Measurements from ENCODE around the gene FANCD2. TPM values are rescaled to one million over a fixed set of nuclear protein-coding genes. Genes with fewer than 3 reads are reported as not detected.
A peak's percentile ranks its signal among the peaks of the same experiment; 100 is the strongest.
"Not testable (repeated sequence)": the region's sequence is repeated elsewhere in the genome, so short reads cannot be mapped to it uniquely, and the experiment has no call there.

FANCD2 gene
- total RNA-seq, 1 donor from 2014 or later = 71.4 TPM

- DNase-seq = no peak
- H3K4me3 Mint-ChIP-seq = no peak overlapping the region
- no peak overlapping the region for H3K27ac Mint-ChIP-seq
- H3K36me3 Mint-ChIP-seq (ENCODE audit: low read depth) = peaks cover 46% of the 10 kb centered on the region
- intact Hi-C loops (cut with micrococcal nuclease) = no loop called here
- no peaks in the 10 kb centered on the region for H3K9me3 Mint-ChIP-seq
- no peaks in the 10 kb centered on the region for H3K4me1 Mint-ChIP-seq
- H3K27me3 Mint-ChIP-seq = no peaks in the 10 kb centered on the region
Observed at GRCh38 chr3:10093678-10094077, 67.4 kb downstream of the FANCD2 start.

- Mint-ChIP-seq H3K27ac (no peak overlapping the region), H3K4me3 (no peak overlapping the region), H3K36me3 (ENCODE audit: low read depth) (peaks cover 33% of the 10 kb centered on the region), H3K27me3 (no peaks in the 10 kb centered on the region), H3K4me1 (no peaks in the 10 kb centered on the region), H3K9me3 (no peaks in the 10 kb centered on the region)
- intact Hi-C loops (cut with micrococcal nuclease) = no loop called here
- no peak for DNase-seq
Observed at GRCh38 chr3:10099041-10099440, 72.8 kb downstream of the FANCD2 start.

- Mint-ChIP-seq H3K9me3 (no peaks in the 10 kb centered on the region), H3K27me3 (no peaks in the 10 kb centered on the region), H3K27ac (no peak overlapping the region), H3K4me1 (no peaks in the 10 kb centered on the region), H3K36me3 (ENCODE audit: low read depth) (peaks cover 2% of the 10 kb centered on the region), H3K4me3 (no peak overlapping the region)
- intact Hi-C loops (cut with micrococcal nuclease) = no loop called here
- no peak for DNase-seq
Observed at GRCh38 chr3:10106919-10107318, 80.7 kb downstream of the FANCD2 start.

- no peaks in the 10 kb centered on the region for H3K9me3 Mint-ChIP-seq
- H3K27me3 Mint-ChIP-seq = no peaks in the 10 kb centered on the region
Observed at GRCh38 chr3:10108091-10108490, 81.9 kb downstream of the FANCD2 start, which contains the start of gene FANCD2OS. Gene FANCD2OS (minus strand): TSS chr3:10108255. CDS start chr3:10104774, 3,481 bp downstream.

GRCh38 chr3:10115326-10116137 lies 89.3 kb downstream of the FANCD2 start, which contains the start of gene BRK1:
Gene BRK1 (plus strand): TSS chr3:10115675. CDS start chr3:10115702, 27 bp downstream.
- Mint-ChIP-seq H3K36me3 (ENCODE audit: low read depth) (peaks cover 23% of the 10 kb centered on the region), H3K27ac (peak within 1 kb of the TSS; percentile 93), H3K27me3 (peaks cover 2% of the 10 kb centered on the region), H3K4me1 (peaks cover 25% of the 10 kb centered on the region), H3K9me3 (no peaks in the 10 kb centered on the region), H3K4me3 (peak within 1 kb of the TSS; percentile 98)
- peak; percentile 97 for DNase-seq
- intact Hi-C loops (cut with micrococcal nuclease) = loop anchor here (1.0 to 5.0 kb wide), 6 partner anchors 26 to 323 kb away; partner anchors contain the start of genes ARPC4, CRELD1, SEC13 and TADA3

More at GRCh38 chr3:10108091-10108490, 81.9 kb downstream of the FANCD2 start, which contains the start of gene FANCD2OS:
- intact Hi-C loops (cut with micrococcal nuclease) = no loop called here
- no peaks in the 10 kb centered on the region for H3K36me3 Mint-ChIP-seq (ENCODE audit: low read depth)
- no peak within 1 kb of the TSS for H3K4me3 Mint-ChIP-seq
- no peaks in the 10 kb centered on the region for H3K4me1 Mint-ChIP-seq
- DNase-seq = no peak
- H3K27ac Mint-ChIP-seq = no peak within 1 kb of the TSS

DNA sequence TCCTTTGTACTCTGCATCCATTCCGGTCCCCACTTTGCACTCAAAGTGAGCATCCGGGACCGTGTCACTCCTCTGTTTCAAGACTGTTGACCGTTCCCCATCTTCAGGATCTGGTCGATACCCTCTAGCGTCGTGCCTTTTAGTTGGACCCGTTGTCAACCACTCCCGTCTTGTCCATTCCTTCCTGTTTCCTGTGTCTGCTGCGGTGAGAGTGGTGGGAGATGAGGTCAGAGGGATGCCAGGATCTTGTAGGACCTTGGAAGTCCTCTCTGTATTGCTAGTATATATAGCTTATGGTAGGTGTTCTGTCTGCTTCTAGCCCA lies 89.9 kb downstream of the FANCD2 start:
- H3K27ac Mint-ChIP-seq = peak overlapping the region; percentile 93
- H3K9me3 Mint-ChIP-seq = no peaks in the 10 kb centered on the region
- H3K36me3 Mint-ChIP-seq (ENCODE audit: low read depth) = peaks cover 29% of the 10 kb centered on the region
- intact Hi-C loops (cut with micrococcal nuclease) = loop anchor here (5.0 kb wide), 1 partner anchor 184 kb away; the partner anchor contains the start of gene CRELD1
- peaks cover 30% of the 10 kb centered on the region for H3K4me1 Mint-ChIP-seq
- no peak for DNase-seq
- H3K27me3 Mint-ChIP-seq = peaks cover 2% of the 10 kb centered on the region
- H3K4me3 Mint-ChIP-seq = peak overlapping the region; percentile 98

GRCh38 chr3:10116928-10117327 lies 90.7 kb downstream of the FANCD2 start:
- no peak for DNase-seq
- Mint-ChIP-seq H3K27me3 (peaks cover 2% of the 10 kb centered on the region), H3K4me1 (peaks cover 32% of the 10 kb centered on the region), H3K4me3 (peak overlapping the region; percentile 98), H3K9me3 (no peaks in the 10 kb centered on the region), H3K27ac (peak overlapping the region; percentile 93), H3K36me3 (ENCODE audit: low read depth) (peaks cover 32% of the 10 kb centered on the region)
- intact Hi-C loops (cut with micrococcal nuclease) = loop anchor here (5.0 kb wide), 1 partner anchor 185 kb away; the partner anchor contains the start of gene CRELD1

DNA sequence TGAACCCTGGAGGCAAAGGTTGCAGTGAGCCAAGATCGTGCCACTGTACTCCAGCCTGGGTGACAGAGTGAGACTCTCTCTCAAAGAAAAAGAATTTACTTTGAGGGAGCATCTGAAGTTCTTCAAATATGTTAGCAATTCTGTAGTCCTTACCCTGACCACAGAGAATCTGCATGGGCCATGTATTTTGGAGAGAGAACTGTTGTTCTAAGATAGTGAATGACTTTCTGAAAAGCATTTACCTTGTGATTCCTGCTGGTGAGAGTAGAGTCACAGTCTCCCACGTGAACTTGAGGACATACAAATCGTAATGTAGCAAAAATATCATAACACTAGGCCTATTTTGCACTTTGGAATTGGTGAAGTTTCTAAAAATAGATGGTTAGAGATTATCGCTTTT lies 93.1 kb downstream of the FANCD2 start:
- no peak overlapping the region for H3K27ac Mint-ChIP-seq
- no peak for DNase-seq
- peaks cover 46% of the 10 kb centered on the region for H3K36me3 Mint-ChIP-seq (ENCODE audit: low read depth)
- peaks cover 44% of the 10 kb centered on the region for H3K4me1 Mint-ChIP-seq
- peaks cover 2% of the 10 kb centered on the region for H3K27me3 Mint-ChIP-seq
- H3K4me3 Mint-ChIP-seq = no peak overlapping the region
- H3K9me3 Mint-ChIP-seq = no peaks in the 10 kb centered on the region
- intact Hi-C loops (cut with micrococcal nuclease) = loop anchor here (5.0 kb wide), 1 partner anchor 187 kb away; the partner anchor contains the start of gene CRELD1

DNA sequence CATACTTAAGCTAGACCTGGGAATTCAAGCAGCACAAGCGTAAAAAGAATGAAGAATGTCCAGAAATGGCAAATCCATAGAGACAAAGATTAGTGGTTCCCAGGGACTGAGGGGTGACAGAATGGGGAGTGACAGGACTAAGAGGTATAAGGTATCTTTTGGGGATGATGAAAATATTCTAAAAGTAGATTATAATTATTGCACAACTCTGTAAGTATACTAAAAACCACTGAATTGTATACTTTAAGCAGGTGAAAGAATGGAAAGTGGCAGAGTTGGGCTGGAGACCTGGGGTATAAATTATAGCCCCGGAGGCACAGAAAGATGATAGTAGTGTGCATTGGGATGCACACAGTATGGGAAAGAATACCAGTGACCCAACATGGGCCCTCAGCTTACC lies 94.8 kb downstream of the FANCD2 start:
- no peaks in the 10 kb centered on the region for H3K9me3 Mint-ChIP-seq
- H3K4me1 Mint-ChIP-seq = peaks cover 45% of the 10 kb centered on the region
- no peak for DNase-seq
- no peak overlapping the region for H3K27ac Mint-ChIP-seq
- H3K4me3 Mint-ChIP-seq = no peak overlapping the region
- intact Hi-C loops (cut with micrococcal nuclease) = no loop called here
- no peaks in the 10 kb centered on the region for H3K27me3 Mint-ChIP-seq
- peaks cover 54% of the 10 kb centered on the region for H3K36me3 Mint-ChIP-seq (ENCODE audit: low read depth)

DNA sequence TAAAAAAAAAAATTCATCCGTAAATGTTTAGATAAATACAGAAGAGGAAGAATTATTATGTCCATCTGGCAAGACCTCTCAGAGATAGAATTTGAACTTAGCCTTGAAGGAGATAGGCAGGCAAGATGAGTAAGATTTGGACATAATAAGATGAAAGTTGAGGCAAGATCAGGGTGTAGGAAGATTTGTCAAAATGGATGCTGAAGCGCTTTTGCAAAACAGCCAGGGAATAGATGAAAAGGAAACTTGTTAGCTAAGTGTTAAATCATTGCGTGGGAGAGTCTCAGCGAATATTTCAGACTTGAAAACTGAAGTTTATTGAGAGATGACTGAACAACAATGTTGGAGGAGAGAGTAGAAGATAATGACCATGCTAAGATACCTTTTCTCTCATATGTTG lies 96.5 kb downstream of the FANCD2 start:
- no peaks in the 10 kb centered on the region for H3K9me3 Mint-ChIP-seq
- intact Hi-C loops (cut with micrococcal nuclease) = no loop called here

DNA sequence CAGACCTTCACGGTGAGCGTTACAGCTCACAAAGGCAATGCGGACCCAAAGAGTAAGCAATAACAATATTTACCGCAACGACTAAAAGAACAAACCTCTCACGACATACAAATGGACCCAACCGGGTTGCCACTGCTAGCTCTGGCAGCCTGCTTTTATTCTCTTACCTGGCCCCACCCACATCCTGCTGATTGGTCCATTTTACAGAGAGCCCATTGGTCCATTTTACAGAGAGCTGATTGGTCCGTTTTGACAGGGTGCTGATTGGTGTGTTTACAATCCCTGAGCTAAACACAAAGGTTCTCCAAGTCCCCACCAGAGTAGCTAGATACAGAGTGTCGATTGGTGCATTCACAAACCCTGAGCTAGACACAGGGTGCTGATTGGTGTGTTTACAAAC lies 109.6 kb downstream of the FANCD2 start:
- DNase-seq; H3K27me3 Mint-ChIP-seq; H3K36me3 Mint-ChIP-seq (ENCODE audit: low read depth); intact Hi-C loops (cut with micrococcal nuclease); H3K27ac Mint-ChIP-seq; H3K9me3 Mint-ChIP-seq; H3K4me3 Mint-ChIP-seq; H3K4me1 Mint-ChIP-seq: not testable (repeated sequence)

More for the DNA sequence above, 96.5 kb downstream of the FANCD2 start:
- peak overlapping the region; percentile 24 for H3K4me3 Mint-ChIP-seq
- no peak for DNase-seq
- peaks cover 37% of the 10 kb centered on the region for H3K4me1 Mint-ChIP-seq
- H3K27ac Mint-ChIP-seq = peak overlapping the region; percentile 84
- H3K27me3 Mint-ChIP-seq = no peaks in the 10 kb centered on the region
- peaks cover 63% of the 10 kb centered on the region for H3K36me3 Mint-ChIP-seq (ENCODE audit: low read depth)

GRCh38 chr3:10136426-10137005 lies 110.3 kb downstream of the FANCD2 start:
- Mint-ChIP-seq H3K9me3 (no peaks in the 10 kb centered on the region), H3K27ac (no peak overlapping the region), H3K36me3 (ENCODE audit: low read depth) (no peaks in the 10 kb centered on the region), H3K27me3 (no peaks in the 10 kb centered on the region), H3K4me3 (no peak overlapping the region), H3K4me1 (peaks cover 7% of the 10 kb centered on the region)
- intact Hi-C loops (cut with micrococcal nuclease) = no loop called here
- DNase-seq = no peak

- no peak overlapping the region for H3K4me3 Mint-ChIP-seq
- no peaks in the 10 kb centered on the region for H3K9me3 Mint-ChIP-seq
- intact Hi-C loops (cut with micrococcal nuclease) = no loop called here
- no peak for DNase-seq
- no peaks in the 10 kb centered on the region for H3K27me3 Mint-ChIP-seq
- no peak overlapping the region for H3K27ac Mint-ChIP-seq
- no peaks in the 10 kb centered on the region for H3K36me3 Mint-ChIP-seq (ENCODE audit: low read depth)
- H3K4me1 Mint-ChIP-seq = peaks cover 7% of the 10 kb centered on the region
Observed at GRCh38 chr3:10137178-10137577, 110.9 kb downstream of the FANCD2 start.

DNA sequence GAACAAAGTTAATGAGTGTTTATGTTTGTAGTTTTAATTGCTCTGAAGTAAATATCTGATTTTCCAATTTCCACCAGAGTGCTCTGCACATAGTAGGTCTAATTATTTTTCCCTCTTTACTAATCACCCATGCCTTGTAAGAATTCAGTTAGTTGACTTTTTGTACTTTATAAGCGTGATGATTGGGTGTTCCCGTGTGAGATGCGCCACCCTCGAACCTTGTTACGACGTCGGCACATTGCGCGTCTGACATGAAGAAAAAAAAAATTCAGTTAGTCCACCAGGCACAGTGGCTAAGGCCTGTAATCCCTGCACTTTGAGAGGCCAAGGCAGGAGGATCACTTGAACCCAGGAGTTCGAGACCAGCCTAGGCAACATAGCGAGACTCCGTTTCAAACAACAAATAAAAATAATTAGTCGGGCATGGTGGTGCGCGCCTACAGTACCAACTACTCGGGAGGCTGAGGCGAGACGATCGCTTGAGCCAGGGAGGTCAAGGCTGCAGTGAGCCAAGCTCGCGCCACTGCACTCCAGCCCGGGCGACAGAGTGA lies 114.8 kb downstream of the FANCD2 start:
- peaks cover 25% of the 10 kb centered on the region for H3K36me3 Mint-ChIP-seq (ENCODE audit: low read depth)
- H3K27me3 Mint-ChIP-seq = no peaks in the 10 kb centered on the region
- peaks cover 20% of the 10 kb centered on the region for H3K4me1 Mint-ChIP-seq
- peak overlapping the region; percentile 88 for H3K27ac Mint-ChIP-seq
- peak overlapping the region; percentile 96 for H3K4me3 Mint-ChIP-seq
- DNase-seq = no peak
- H3K9me3 Mint-ChIP-seq = no peaks in the 10 kb centered on the region
- intact Hi-C loops (cut with micrococcal nuclease) = loop anchor here (1.0 kb wide), 2 partner anchors 26 to 115 kb away; partner anchors contain the start of genes BRK1 and FANCD2
